Measurements from ENCODE around the gene CMSS1. TPM values are rescaled to one million over a fixed set of nuclear protein-coding genes. Genes with fewer than 3 reads are reported as not detected.

Gene CMSS1
- total RNA-seq, 1 experiment from 2014 or later, result 70.6 TPM

GRCh38 chr3:99915906-99916432 is 98.3 kb downstream of the CMSS1 start:
- CTCF ChIA-PET, result no interaction called here
- Mint-ChIP-seq H3K4me1 (peaks cover 44% of the 10 kb centered on the region), H3K36me3 (no peaks in the 10 kb centered on the region), H3K27ac (no peak overlapping the region), H3K9me3 (no peaks in the 10 kb centered on the region), H3K27me3 (ENCODE audit: low read depth) (no peaks in the 10 kb centered on the region; the same call in 1 of the 2 replicates), H3K4me3 (no peak overlapping the region)
- no peak for TF ChIP-seq NR2C2 (CRISPR knock-in tag; IDR thresholded peaks at IDR 0.05)
- TF ChIP-seq ZNF317 (CRISPR knock-in tag; IDR thresholded peaks at IDR 0.05; ENCODE audit: borderline replicate concordance, low read depth), result no peak
- TF ChIP-seq SP1 (CRISPR knock-in tag; conservative IDR thresholded peaks at IDR 0.05), result no peak
- no peak for TF ChIP-seq NR3C1 (CRISPR knock-in tag; conservative IDR thresholded peaks at IDR 0.05; ENCODE audit: low read depth)
- TF ChIP-seq STAT6 (CRISPR knock-in tag; conservative IDR thresholded peaks at IDR 0.05; ENCODE audit: low read depth), result no peak
- ATAC-seq (no peak), DNase-seq (ENCODE audit: low spot score) (no peak)
- POLR2A ChIA-PET, result no interaction called here

- POLR2A ChIA-PET, result interaction anchor here (0.6 kb wide), 1 partner anchor 820 kb away, joined by 3 read pairs; no protein-coding TSS in a partner anchor
- H3K4me1 Mint-ChIP-seq, result peaks cover 41% of the 10 kb centered on the region
- DNase-seq (ENCODE audit: low spot score) (no peak), ATAC-seq (no peak)
- H3K9me3 Mint-ChIP-seq, result no peaks in the 10 kb centered on the region
- H3K4me3 Mint-ChIP-seq, result no peak overlapping the region
- H3K27ac Mint-ChIP-seq, result no peak overlapping the region
- TF ChIP-seq NR1H2 (CRISPR knock-in tag; IDR thresholded peaks at IDR 0.05), result no peak
- no peak for TF ChIP-seq OVOL2 (CRISPR knock-in tag; IDR thresholded peaks at IDR 0.05; ENCODE audit: borderline replicate concordance)
- TF ChIP-seq RELA (CRISPR knock-in tag; IDR thresholded peaks at IDR 0.05; ENCODE audit: borderline replicate concordance), result no peak
- TF ChIP-seq FOXP1 (CRISPR knock-in tag; IDR thresholded peaks at IDR 0.05; ENCODE audit: borderline replicate concordance), result no peak
- TF ChIP-seq ZNF423 (CRISPR knock-in tag; IDR thresholded peaks at IDR 0.05), result no peak
- no peak for TF ChIP-seq ZBTB21 (CRISPR knock-in tag; IDR thresholded peaks at IDR 0.05; ENCODE audit: borderline replicate concordance)
- TF ChIP-seq ZBTB43 (CRISPR knock-in tag; IDR thresholded peaks at IDR 0.05), result no peak
- TF ChIP-seq FOXP4 (CRISPR knock-in tag; IDR thresholded peaks at IDR 0.05), result no peak
- TF ChIP-seq STAT6 (CRISPR knock-in tag; conservative IDR thresholded peaks at IDR 0.05; ENCODE audit: low read depth), result no peak
- no peak for TF ChIP-seq SOX15 (CRISPR knock-in tag; IDR thresholded peaks at IDR 0.05)
- no peak for TF ChIP-seq MLX (CRISPR knock-in tag; IDR thresholded peaks at IDR 0.05)
- CTCF ChIA-PET, result interaction anchor here (0.6 kb wide), 1 partner anchor 87 kb away, joined by 3 read pairs; no protein-coding TSS in a partner anchor
- no peaks in the 10 kb centered on the region for H3K36me3 Mint-ChIP-seq
- H3K27me3 Mint-ChIP-seq (ENCODE audit: low read depth), result no peaks in the 10 kb centered on the region; the same call in 1 of the 2 replicates
Measured at GRCh38 chr3:99918715-99919114, 101.1 kb downstream of the CMSS1 start.
